ENCODE measurements around the gene TCF15. TPM values are rescaled to one million over a fixed set of nuclear protein-coding genes. Genes with fewer than 3 reads are reported as not detected.

TCF15 gene
- total and polyA plus RNA-seq, 2 of the 8 experiments (the other 6 are each of a cell fraction or from before 2014, with no cell fraction given): 3.7 to 6.9 TPM

DNA sequence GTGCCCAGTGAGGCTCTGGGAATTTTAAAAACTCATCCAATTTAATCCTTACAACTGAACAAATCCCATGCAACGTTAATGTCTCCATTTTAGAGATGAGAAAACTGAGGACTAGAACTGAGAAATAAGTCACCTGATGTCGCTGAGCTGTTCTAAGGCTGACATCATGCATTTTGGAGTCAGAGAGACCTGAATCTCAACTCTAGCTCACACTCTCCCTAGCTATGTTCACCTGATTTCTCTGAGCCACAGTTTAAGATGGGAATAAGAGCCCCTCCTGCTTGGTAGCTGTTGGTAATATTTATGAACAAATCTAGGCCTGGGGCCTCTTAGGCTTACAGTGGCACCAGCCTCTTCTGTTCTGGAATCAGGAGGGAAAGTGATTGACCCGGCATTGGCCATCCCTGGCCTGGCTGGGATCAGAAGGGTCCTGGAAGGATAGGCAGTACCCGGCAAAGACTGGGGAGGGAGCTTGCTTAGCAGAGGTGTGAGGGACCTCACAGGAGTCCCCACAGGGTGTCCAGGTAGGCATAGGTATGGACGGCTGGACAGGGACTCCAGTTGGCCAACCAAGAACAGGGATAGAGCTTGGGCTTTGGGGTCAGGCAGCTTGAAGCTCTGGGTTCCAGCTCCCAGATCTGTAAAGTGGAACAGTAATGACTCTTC, 47.7 kb downstream of the TCF15 start:
- ChIA-PET POLR2A (ENCODE audit: partially characterized antibody) (interaction anchor here (1.8 to 3.4 kb wide), 2 partner anchors 11 to 83 kb away, joined by 7 to 18 read pairs; no protein-coding TSS in a partner anchor), CTCF (ENCODE audit: partially characterized antibody) (interaction anchor here (0.6 to 6.1 kb wide), 41 partner anchors 11 to 191 kb away, joined by 3 to 142 read pairs (median 5); partner anchors contain the start of genes CSNK2A1 and TCF15)
- Histone ChIP-seq H3K27me3 (replicated peaks in 1 of 4; ENCODE audit: control insufficient read depth in 3 of 4, extremely low read depth in 1 of 4, insufficient read depth in 3 of 4, low read length in 3 of 4) (no peaks in the 10 kb centered on the region), H4K5ac (ENCODE audit: insufficient read length, low read depth, low read length) (no peak overlapping the region), H3K23me2 (ENCODE audit: low read depth, low read length) (no peaks in the 10 kb centered on the region), H2AFZ (ENCODE audit: low read length) (no peak overlapping the region), H3K79me2 (ENCODE audit: control insufficient read depth in 1 of 2, insufficient read depth in 2 of 2, low read length in 2 of 2) (no peaks in the 10 kb centered on the region), H3K18ac (ENCODE audit: extremely low read depth, low read length) (no peak overlapping the region), H2AK5ac (ENCODE audit: low read depth, low read length) (no peak overlapping the region), H2BK20ac (ENCODE audit: low read length) (no peak overlapping the region), H3K9ac (replicated peaks in 1 of 4; ENCODE audit: extremely low read depth in 1 of 4, low read depth in 3 of 4, low read length in 3 of 4) (no peak overlapping the region), H4K91ac (replicated peaks; ENCODE audit: insufficient read length, low read length) (no peak overlapping the region), H4K20me1 (replicated peaks in 1 of 2; ENCODE audit: control insufficient read depth in 1 of 2, insufficient read depth in 2 of 2, low read length in 2 of 2) (no peaks in the 10 kb centered on the region), H2BK12ac (ENCODE audit: low read depth, low read length) (no peak overlapping the region), H3K56ac (replicated peaks; ENCODE audit: insufficient read length, low read depth, low read length) (no peak overlapping the region), H2BK5ac (ENCODE audit: low read depth, low read length) (no peak overlapping the region), H3K79me1 (ENCODE audit: low read depth, low read length) (no peaks in the 10 kb centered on the region), H4K8ac (ENCODE audit: extremely low read depth, insufficient read depth, low read length) (no peak overlapping the region; the same call in 1 of the 2 replicates), H2BK15ac (ENCODE audit: low read length) (no peak overlapping the region), H3K9me3 (ENCODE audit: insufficient read depth in 2 of 2, low read depth in 1 of 2, low read length in 1 of 2) (no peaks in the 10 kb centered on the region), H3K36me3 (ENCODE audit: control insufficient read depth in 2 of 4, insufficient read depth in 4 of 4, low read length in 3 of 4) (no peaks in the 10 kb centered on the region), H3K4ac (replicated peaks; ENCODE audit: insufficient read length, low read depth, low read length) (no peak overlapping the region), H3K14ac (ENCODE audit: insufficient read length) (no peak overlapping the region), H3K23ac (ENCODE audit: insufficient read length) (no peak overlapping the region), H3K27ac (ENCODE audit: low read depth, low read length) (no peak overlapping the region), H3K4me1 (replicated peaks in 1 of 4; ENCODE audit: control insufficient read depth in 3 of 4, insufficient read depth in 4 of 4, low read length in 3 of 4) (no peaks in the 10 kb centered on the region), H3K4me3 (ENCODE audit: extremely low read depth in 1 of 4, insufficient read depth in 2 of 4, low read depth in 3 of 4, low read length in 4 of 4) (no peak overlapping the region), H3K4me2 (ENCODE audit: insufficient read depth in 1 of 2, low read depth in 2 of 2, low read length in 2 of 2) (no peak overlapping the region), H2BK120ac (replicated peaks; ENCODE audit: low read depth, low read length) (no peak overlapping the region)
- DNase-seq (ENCODE audit: low read depth in 1 of 2, low spot score in 2 of 2): no peak
- no peak for FAIRE-seq
- WGBS, 2 experiments (ENCODE audit: extremely low coverage in 1 of 2, insufficient coverage in 1 of 2, insufficient read length in 1 of 2, insufficient replicate concordance in 2 of 2, low coverage in 1 of 2, low lambda C conversion rate in 2 of 2, missing lambda C conversion rate in 1 of 2): 86% methylated on average over 5 of the region's 5 CpGs; no CpG with 5 or more reads in 1 of the 2 experiments
- TF ChIP-seq ZNF274 (IDR thresholded peaks at IDR 0.05; ENCODE audit: borderline replicate concordance, extremely low read depth, low read length) (no peak), KDM1A (IDR thresholded peaks at IDR 0.05; ENCODE audit: borderline replicate concordance, low read length) (0 out of 2 replicates have a peak, but pooled peaks have one; percentile 27)

Measured in H1 (cell line).